Activated T-cell treated with anti-CD3 and anti-CD28 coated beads, Interleukin-2, amount 50 U/mL, for 1 hour (primary cell): Measurements from ENCODE around the gene KCTD17.

Experiments
- DNase-seq: peaks from one replicate; pipeline ENCODE4 v3.0.0-alpha.2; 2020

The KCTD17 gene

DNA sequence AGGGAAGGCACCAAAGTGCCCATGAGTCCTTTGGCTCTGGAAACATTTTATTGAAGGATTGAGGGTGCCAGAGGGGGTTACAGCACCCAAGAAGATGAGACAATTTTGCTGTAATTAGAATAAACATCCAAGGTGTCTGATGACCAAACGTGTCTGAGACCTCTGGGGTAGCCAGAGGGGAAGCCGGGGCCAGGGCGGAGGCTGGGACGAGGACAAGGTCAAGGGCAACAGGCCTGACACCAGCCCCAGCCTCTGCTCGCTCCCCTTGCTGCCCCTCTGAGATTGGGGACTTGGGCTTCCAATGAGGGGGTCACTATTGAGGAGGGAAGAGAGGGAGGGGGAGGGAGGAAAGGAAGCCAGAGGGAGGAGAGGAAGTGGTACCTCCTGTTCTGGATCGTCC is 32.4 kb downstream of the KCTD17 start:
- no peak for DNase-seq

- no peak for DNase-seq
Measured at GRCh38 chr22:37084385-37084784, 32.8 kb downstream of the KCTD17 start.

DNA sequence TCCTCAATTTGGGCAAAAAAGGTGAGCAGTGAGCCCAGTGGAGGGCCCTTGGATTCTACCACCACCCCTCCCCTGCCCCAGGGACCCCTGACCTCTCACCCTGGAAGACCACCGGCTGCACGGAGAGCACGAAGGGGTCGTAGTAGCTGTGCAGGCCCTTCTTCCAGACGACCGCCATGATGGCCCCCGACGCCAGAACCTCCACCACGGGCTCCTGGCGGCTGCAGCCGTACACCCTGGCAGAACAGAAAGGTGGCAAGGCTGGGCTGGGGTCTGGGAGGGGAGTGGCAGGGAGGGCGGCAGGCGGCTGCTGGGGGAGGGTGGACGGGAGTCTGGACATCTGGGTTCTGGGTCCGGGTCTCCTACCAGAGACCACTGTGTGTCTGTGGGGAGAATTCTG is 34.6 kb downstream of the KCTD17 start:
- no peak for DNase-seq

DNA sequence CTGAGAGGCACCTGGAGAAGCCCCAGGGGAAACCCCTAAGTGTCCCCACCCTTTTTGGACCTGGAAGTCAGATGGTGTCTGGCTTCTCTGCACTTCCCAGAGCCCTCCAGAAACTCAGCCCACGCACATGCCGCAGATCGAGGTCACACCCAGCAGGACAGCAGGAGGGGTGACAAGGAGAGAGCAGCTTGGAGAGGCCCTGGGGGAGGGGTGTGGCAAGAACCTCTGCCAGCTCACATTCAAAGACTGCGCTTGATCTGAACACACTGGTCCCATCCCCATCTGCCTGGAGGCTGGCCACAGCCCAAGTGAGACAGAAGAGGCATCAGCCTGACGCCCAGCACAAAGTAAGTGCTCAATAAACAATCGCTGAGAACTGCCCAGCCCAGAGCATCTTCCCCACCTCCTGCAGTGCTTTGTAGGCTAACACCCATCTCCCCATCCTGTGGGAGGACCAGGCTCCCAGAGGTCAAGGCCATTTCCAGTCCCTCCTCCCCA is 36.6 kb downstream of the KCTD17 start:
- DNase-seq: no peak

GRCh38 chr22:37088750-37089408 is 37.3 kb downstream of the KCTD17 start:
- DNase-seq: no peak

DNA sequence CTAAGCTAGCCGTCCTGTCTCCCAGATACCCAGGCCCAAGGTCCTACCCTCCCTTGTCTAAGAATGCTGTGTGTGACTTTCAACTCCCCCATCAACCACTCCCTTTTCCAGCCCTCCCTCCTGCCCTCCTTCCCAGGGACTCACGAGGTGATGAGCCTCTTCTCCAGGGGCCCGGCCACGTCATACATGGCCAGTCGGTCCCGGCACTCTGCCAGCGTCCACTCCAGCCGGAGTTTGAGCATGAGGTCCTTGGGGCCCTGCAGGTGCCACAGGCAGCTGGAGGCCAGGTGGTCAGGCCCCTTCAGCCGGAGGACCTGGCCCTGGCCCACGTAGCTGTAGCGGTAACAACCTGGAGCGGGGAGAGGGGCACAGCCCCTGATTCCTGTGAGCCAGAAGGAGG is 37.9 kb downstream of the KCTD17 start:
- no peak for DNase-seq

- no peak for DNase-seq
Measured at GRCh38 chr22:37090920-37091695, 39.6 kb downstream of the KCTD17 start.

DNA sequence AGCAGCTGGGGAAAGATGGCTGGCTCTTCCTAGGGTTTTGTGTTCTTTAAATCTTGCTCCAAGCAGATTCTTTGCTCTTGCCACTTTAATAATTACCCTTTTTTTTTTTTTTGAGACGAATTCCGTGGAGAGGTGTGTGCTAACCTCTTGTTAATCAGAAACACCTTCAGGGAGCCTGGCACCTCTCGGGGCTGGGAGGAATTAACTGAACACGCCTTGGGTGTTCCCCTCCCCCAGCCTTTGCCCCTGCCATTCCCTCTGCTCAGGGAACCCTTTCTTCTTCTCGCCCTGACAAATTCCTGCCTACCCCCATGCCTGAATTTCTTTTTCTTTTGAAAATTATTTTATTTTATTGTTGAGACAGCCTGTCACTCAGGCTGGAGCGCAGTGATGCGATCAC is 40.5 kb downstream of the KCTD17 start:
- DNase-seq: no peak

DNA sequence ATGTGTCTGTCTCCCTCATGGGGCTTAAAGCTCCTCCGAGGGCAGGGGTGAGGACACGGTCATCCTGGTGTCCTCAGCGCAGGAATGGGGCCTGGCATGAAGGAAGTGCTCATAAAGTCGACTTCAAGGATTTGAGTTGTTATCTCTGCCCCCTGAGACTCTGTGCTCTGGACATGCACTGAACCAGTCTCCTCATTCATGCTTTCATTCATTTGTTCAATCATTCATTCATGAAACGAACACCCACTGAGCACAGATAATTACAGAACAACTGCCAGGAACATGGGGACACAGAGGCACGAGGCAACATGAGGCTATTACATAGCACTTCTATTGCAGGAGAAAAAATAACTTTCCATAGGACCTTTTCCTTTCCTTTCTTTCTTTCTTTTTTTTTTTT is 41.5 kb downstream of the KCTD17 start:
- no peak for DNase-seq

- no peak for DNase-seq
Measured at GRCh38 chr22:37094239-37094638, 42.7 kb downstream of the KCTD17 start.

- no peak for DNase-seq
Measured at GRCh38 chr22:37095113-37095512, 43.6 kb downstream of the KCTD17 start.

GRCh38 chr22:37097346-37097745 is 45.8 kb downstream of the KCTD17 start:
- DNase-seq: no peak

- DNase-seq: no peak
Measured at GRCh38 chr22:37098976-37099591, 47.5 kb downstream of the KCTD17 start.

DNA sequence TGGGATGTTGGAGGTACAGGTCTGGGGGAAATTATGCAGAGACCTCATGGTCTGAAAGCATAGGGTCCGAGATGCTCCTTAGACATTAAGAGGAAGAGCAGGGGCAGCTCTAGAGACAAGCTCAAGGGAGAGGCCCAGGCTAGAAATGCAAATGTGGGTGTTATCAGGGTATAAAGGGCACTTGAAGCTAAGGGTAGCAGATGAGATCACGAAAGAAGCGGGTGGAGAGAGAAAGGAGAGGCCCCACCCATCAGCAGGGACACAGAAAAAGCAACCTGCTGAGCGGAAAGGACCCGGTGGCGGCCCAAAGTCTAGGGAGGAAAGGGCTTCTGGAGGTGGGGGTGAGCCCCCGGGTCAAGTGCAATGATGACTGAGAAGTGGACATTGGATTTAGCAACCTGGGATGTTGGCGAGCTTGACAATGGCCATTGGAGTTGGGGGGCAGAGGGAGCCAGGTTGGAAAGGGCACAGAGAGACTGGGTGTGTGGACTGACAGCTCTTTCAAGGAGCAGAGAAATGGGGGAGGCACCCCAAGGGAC is 49.1 kb downstream of the KCTD17 start:
- DNase-seq: no peak

GRCh38 chr22:37101311-37102066 is 49.9 kb downstream of the KCTD17 start:
- DNase-seq: no peak

DNA sequence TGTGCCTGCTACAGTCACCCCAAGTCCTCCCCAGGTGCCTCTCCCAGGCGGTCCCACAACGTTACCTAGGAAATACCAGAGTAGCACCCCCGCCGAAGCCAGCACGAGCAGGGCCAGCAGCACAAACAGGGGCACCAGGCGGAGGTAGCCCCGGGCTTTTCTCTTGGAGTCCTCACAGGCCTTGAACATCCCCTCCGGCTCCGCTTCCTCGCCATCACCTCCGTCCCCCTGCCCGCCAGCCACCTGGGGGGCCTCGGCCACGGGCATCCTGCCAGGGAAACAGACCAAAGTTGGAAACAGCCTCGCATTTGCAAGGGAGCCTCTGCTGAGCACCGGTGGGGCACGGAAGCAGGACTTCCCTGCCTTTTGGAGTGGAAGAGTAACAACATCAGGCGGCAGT is 51.6 kb downstream of the KCTD17 start:
- DNase-seq: no peak

- no peak for DNase-seq
Measured at GRCh38 chr22:37103656-37104452, 52.3 kb downstream of the KCTD17 start.

DNA sequence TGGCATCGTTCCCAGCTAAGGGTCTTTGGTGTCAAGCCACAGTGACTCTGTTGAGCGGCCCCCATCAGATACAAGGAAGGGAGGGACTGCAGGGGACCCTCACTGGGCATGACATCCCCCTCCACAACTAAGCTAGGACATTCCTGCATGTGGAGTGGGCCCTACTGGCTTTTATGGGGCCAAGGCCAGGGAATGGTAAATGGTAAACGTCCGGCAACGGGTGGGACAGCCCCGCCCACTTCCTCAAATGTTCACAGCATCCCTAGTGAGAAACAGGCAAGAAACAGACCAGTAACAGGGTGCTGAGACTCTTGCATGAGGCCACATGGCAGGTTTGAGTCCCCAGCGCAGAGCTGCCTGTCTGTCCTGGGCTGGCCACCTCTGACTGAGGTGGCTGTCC is 53.6 kb downstream of the KCTD17 start:
- DNase-seq: no peak

DNA sequence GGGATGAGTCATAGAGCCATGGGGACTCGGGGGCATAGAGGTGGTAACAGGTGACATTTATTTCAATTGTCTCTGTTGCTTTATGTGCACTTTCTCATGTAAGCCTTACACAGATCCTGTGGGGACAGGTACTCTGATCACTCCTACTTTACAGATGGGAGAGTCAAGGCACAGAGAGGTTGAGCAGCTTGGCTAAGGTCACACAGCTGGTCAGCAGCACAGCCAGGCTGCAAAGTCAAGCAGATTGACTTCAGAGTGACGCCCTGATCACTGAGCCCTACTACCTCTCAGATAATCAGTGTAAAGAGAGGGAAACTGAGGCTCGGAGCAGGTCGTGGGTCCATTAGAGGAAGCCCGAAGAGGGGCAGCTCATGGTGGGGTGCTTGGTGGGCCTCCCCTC is 54.4 kb downstream of the KCTD17 start:
- DNase-seq: no peak

GRCh38 chr22:37107816-37108621 is 56.5 kb downstream of the KCTD17 start:
- DNase-seq: no peak

- DNase-seq: no peak
Measured at GRCh38 chr22:37109242-37109917, 57.8 kb downstream of the KCTD17 start, which contains the start of gene TMPRSS6. TMPRSS6 (minus strand) TSS chr22:37109713; CDS start chr22:37103417, 6,296 bp downstream.
